ENCODE results near the gene TMEM242.
A peak's percentile ranks its signal among the peaks of the same experiment; 100 is the strongest.

Gene TMEM242

GRCh38 chr6:157240960-157241311 is 82.4 kb downstream of the TMEM242 start:
- ChIA-PET CTCF (no interaction called here), POLR2A (ENCODE audit: low non-redundant PET) (no interaction called here)
- no peak for TF ChIP-seq CTCF (conservative IDR thresholded peaks at IDR 0.05; ENCODE audit: low read depth)
- no peak for DNase-seq (ENCODE audit: low spot score)
- peak overlapping the region; percentile 55 for H3K27ac ChIP-seq

GRCh38 chr6:157240059-157240959 is 83.0 kb downstream of the TMEM242 start:
- POLR2A ChIA-PET (ENCODE audit: low non-redundant PET) = no interaction called here
- peak; percentile 52 for DNase-seq (ENCODE audit: low spot score)
- peak overlapping the region; percentile 55 for H3K27ac ChIP-seq
- no peak for TF ChIP-seq CTCF (conservative IDR thresholded peaks at IDR 0.05; ENCODE audit: low read depth)
- CTCF ChIA-PET = no interaction called here

GRCh38 chr6:157239671-157240058 is 83.7 kb downstream of the TMEM242 start:
- H3K27ac ChIP-seq = peak overlapping the region; percentile 55; the same call in 1 of the 2 replicates
- CTCF ChIA-PET = no interaction called here
- no peak for DNase-seq (ENCODE audit: low spot score)
- no peak for TF ChIP-seq CTCF (conservative IDR thresholded peaks at IDR 0.05; ENCODE audit: low read depth)
- POLR2A ChIA-PET (ENCODE audit: low non-redundant PET) = no interaction called here
